ENCODE data around the gene NPC2.

GRCh38 chr14:74500417-74501134 is 7.5 kb upstream of the NPC2 start:
- TF ChIP-seq CTCF (conservative IDR thresholded peaks at IDR 0.05; ENCODE audit: low read length) (no peak), EZH2phosphoT487 (IDR thresholded peaks at IDR 0.05; ENCODE audit: borderline replicate concordance) (no peak)

All from Loucy (cell line).